Natural killer cell (primary cell): Measurements from ENCODE around the gene SORCS2. TPM values are rescaled to one million over a fixed set of nuclear protein-coding genes. Genes with fewer than 3 reads are reported as not detected.

Experiments
- ATAC-seq, 3 donors: fragments of 150-1000 bp in 2 of 3; fragments of 200-7000 bp in 1 of 3; cut with Tn5 transposase; 1 replicate in 1 of 3; 2 replicates in 2 of 3; pipeline ENCODE4 v1.10.0; 2021; ENCODE audit warnings: mild to moderate bottlenecking in 2 of 3, moderate library complexity in 2 of 3
- DNase-seq, 2 donors: peaks; one replicate each; pipeline versions ENCODE4 v3.0.0 to v3.0.0-alpha.2; 2013 to 2021; ENCODE audit warnings: mixed read lengths in 1 of 2
- H3K27ac ChIP-seq: one replicate; pipeline ENCODE4 v1.5.1; 2013; ENCODE audit warnings: mild to moderate bottlenecking, low read length
- H3K27me3 ChIP-seq: one replicate; pipeline ENCODE4 v1.6.1; 2013; ENCODE audit warnings: low read length; ENCODE audit not compliant: control insufficient read depth, insufficient read depth
- H3K36me3 ChIP-seq: one replicate; pipeline ENCODE4 v1.6.1; 2013; ENCODE audit warnings: low read length; ENCODE audit not compliant: control insufficient read depth, insufficient read depth
- H3K4me1 ChIP-seq: one replicate; pipeline ENCODE4 v1.6.1; 2013; ENCODE audit warnings: low read length; ENCODE audit not compliant: control insufficient read depth, insufficient read depth
- H3K4me3 ChIP-seq: one replicate; pipeline ENCODE4 v1.5.1; 2013; ENCODE audit warnings: low read length
- H3K9me3 ChIP-seq: one replicate; pipeline ENCODE4 v1.6.1; 2013; ENCODE audit warnings: low read length; ENCODE audit not compliant: control insufficient read depth, insufficient read depth
- H3K27ac Mint-ChIP-seq, 2 donors: one replicate each; pipeline ENCODE4 v1.8.0; 2022; ENCODE audit warnings: mild to moderate bottlenecking in 2 of 2, mixed read lengths in 2 of 2, moderate library complexity in 1 of 2
- H3K27me3 Mint-ChIP-seq, 2 donors: one replicate each; pipeline ENCODE4 v1.8.0; 2022; ENCODE audit warnings: low read depth in 2 of 2, mixed read lengths in 2 of 2
- H3K36me3 Mint-ChIP-seq: one replicate; pipeline ENCODE4 v1.8.0; 2022; ENCODE audit warnings: mixed read lengths
- H3K4me1 Mint-ChIP-seq, 2 donors: one replicate each; pipeline ENCODE4 v1.8.0; 2022; ENCODE audit warnings: mixed read lengths in 2 of 2
- H3K4me3 Mint-ChIP-seq: one replicate; pipeline ENCODE4 v1.8.0; 2022; ENCODE audit warnings: mild to moderate bottlenecking, moderate library complexity, mixed read lengths
- H3K9me3 Mint-ChIP-seq, 2 donors: one replicate each; pipeline ENCODE4 v1.8.0; 2022; ENCODE audit warnings: mixed read lengths in 2 of 2
- CTCF ChIP-seq: fragments of 200-600 bp; IDR thresholded peaks from one replicate; pipeline ENCODE4 v1.8.0; 2022; ENCODE audit warnings: antibody characterized with exemption
- WGBS: methylation state at CpG from one replicate; pipeline ENCODE4 v1.1.7; 2013; ENCODE audit warnings: missing lambda C conversion rate; ENCODE audit not compliant: insufficient coverage; 5-methylcytosine and 5-hydroxymethylcytosine counted together
- intact Hi-C: fragments of 100-400 bp; cut with micrococcal nuclease; formaldehyde crosslinking; loops from one replicate; pipeline ENCODE4 v1.14.2; 2022
- total RNA-seq, 4 donors: library from RNA; stranded (reverse); fragments of 120-200 nt in 1 of 4; gene quantifications; one replicate each; pipeline versions ENCODE4 v1.2.3 to v1.2.4, GENCODE V29; 2013 to 2022

Gene SORCS2
- total RNA-seq, 3 donors from 2014 or later (not counting 1 experiment from before 2014, with no cell fraction given) = 1.2 to 2.5 (median 1.4) TPM

GRCh38 chr4:7275490-7276154, 83.3 kb downstream of the SORCS2 start:
- no peak for TF ChIP-seq CTCF
- DNase-seq = no peak

GRCh38 chr4:7276515-7276914, 84.2 kb downstream of the SORCS2 start:
- no peaks in the 10 kb centered on the region for H3K36me3 ChIP-seq
- intact Hi-C loops = no loop called here
- H3K27ac Mint-ChIP-seq = no peak overlapping the region
- 77% methylated on average over 11 of the region's 11 CpGs for WGBS
- H3K4me1 Mint-ChIP-seq = no peaks in the 10 kb centered on the region
- no peaks in the 10 kb centered on the region for H3K36me3 Mint-ChIP-seq
- H3K9me3 ChIP-seq = no peaks in the 10 kb centered on the region
- no peak for TF ChIP-seq CTCF
- H3K27ac ChIP-seq = no peak overlapping the region
- no peak overlapping the region for H3K4me3 Mint-ChIP-seq
- no peaks in the 10 kb centered on the region for H3K9me3 Mint-ChIP-seq
- DNase-seq (no peak), ATAC-seq (no peak)
- H3K4me1 ChIP-seq = no peaks in the 10 kb centered on the region
- no peaks in the 10 kb centered on the region for H3K27me3 ChIP-seq
- no peak overlapping the region for H3K4me3 ChIP-seq
- peaks cover 0 to 25% of the 10 kb centered on the region in 2 donors for H3K27me3 Mint-ChIP-seq

More at GRCh38 chr4:7275490-7276154, 83.3 kb downstream of the SORCS2 start:
- H3K4me1 ChIP-seq = no peaks in the 10 kb centered on the region
- Mint-ChIP-seq H3K4me3 (no peak overlapping the region), H3K9me3 (no peaks in the 10 kb centered on the region), H3K27me3 (peaks cover 5 to 25% of the 10 kb centered on the region in 2 donors), H3K27ac (no peak overlapping the region), H3K36me3 (no peaks in the 10 kb centered on the region), H3K4me1 (no peaks in the 10 kb centered on the region)
- H3K36me3 ChIP-seq = no peaks in the 10 kb centered on the region
- H3K9me3 ChIP-seq = no peaks in the 10 kb centered on the region
- no peak for ATAC-seq
- WGBS = 83% methylated on average over 12 of the region's 13 CpGs
- no peak overlapping the region for H3K27ac ChIP-seq
- H3K27me3 ChIP-seq = no peaks in the 10 kb centered on the region
- H3K4me3 ChIP-seq = no peak overlapping the region
- intact Hi-C loops = no loop called here

- Histone ChIP-seq H3K9me3 (no peaks in the 10 kb centered on the region), H3K27me3 (no peaks in the 10 kb centered on the region), H3K36me3 (no peaks in the 10 kb centered on the region), H3K4me3 (no peak overlapping the region), H3K27ac (no peak overlapping the region), H3K4me1 (no peaks in the 10 kb centered on the region)
- WGBS = 89% methylated on average over 14 of the region's 14 CpGs
- no peaks in the 10 kb centered on the region for H3K36me3 Mint-ChIP-seq
- peaks cover 11 to 19% of the 10 kb centered on the region in 2 donors for H3K27me3 Mint-ChIP-seq
- intact Hi-C loops = no loop called here
- ATAC-seq = no peak
- DNase-seq = no peak
- H3K4me3 Mint-ChIP-seq = no peak overlapping the region
- no peak overlapping the region for H3K27ac Mint-ChIP-seq
- no peak for TF ChIP-seq CTCF
- peaks cover 0 to 9% of the 10 kb centered on the region in 2 donors for H3K4me1 Mint-ChIP-seq
- no peaks in the 10 kb centered on the region for H3K9me3 Mint-ChIP-seq
Observed at GRCh38 chr4:7278071-7278765, 85.9 kb downstream of the SORCS2 start.
